ENCODE data around the gene PLEKHF1. TPM values are rescaled to one million over a fixed set of nuclear protein-coding genes. Genes with fewer than 3 reads are reported as not detected.

Gene PLEKHF1
- total and polyA plus RNA-seq, 2 of the 13 experiments (the other 11 are each of a cell fraction or from before 2014, with no cell fraction given), result 2.9 to 3.8 TPM

GRCh38 chr19:29665215-29665825 is at the start of gene PLEKHF1 (continued):
- no peak for TF ChIP-seq TFDP2 (CRISPR knock-in tag; IDR thresholded peaks at IDR 0.05)

GRCh38 chr19:29615891-29616425 is 49.3 kb upstream of the PLEKHF1 start:
- Histone ChIP-seq H3K9ac (ENCODE audit: insufficient read depth, low read depth, low read length) (no peak overlapping the region), H3K4me1 (ENCODE audit: insufficient read depth, low read length) (peaks cover 12% of the 10 kb centered on the region; the same call in 1 of the 2 replicates), H3K4me3 (replicated peaks in 1 of 3; ENCODE audit: insufficient read depth in 1 of 3, low read depth in 2 of 3, low read length in 3 of 3) (no peak overlapping the region), H3K36me3 (replicated peaks in 1 of 2; ENCODE audit: control insufficient read depth in 1 of 2, insufficient read depth in 2 of 2, low read length in 2 of 2) (peaks cover 20 to 40% of the 10 kb centered on the region in 2 experiments), H3K27me3 (ENCODE audit: control insufficient read depth in 1 of 2, insufficient read depth in 2 of 2, low read length in 2 of 2) (peaks cover 0 to 3% of the 10 kb centered on the region in 2 experiments; a peak in 2 of 5 replicates), H3K79me2 (ENCODE audit: insufficient read depth, low read length) (no peaks in the 10 kb centered on the region), H3K4me2 (ENCODE audit: low read depth, low read length) (no peak overlapping the region), H3K27ac (ENCODE audit: extremely low read length, insufficient read depth, low read length) (no peak overlapping the region), H2AFZ (ENCODE audit: low read length) (no peak overlapping the region), H4K20me1 (ENCODE audit: insufficient read depth, low read length) (no peaks in the 10 kb centered on the region), H3K9me3 (ENCODE audit: low read length) (no peaks in the 10 kb centered on the region)
- 0 out of 2 replicates have a peak, but pooled peaks have one; percentile 19 for TF ChIP-seq RBFOX2 (IDR thresholded peaks at IDR 0.05; ENCODE audit: low read depth, low read length)
- TF ChIP-seq MTF1 (CRISPR knock-in tag; IDR thresholded peaks at IDR 0.05), result no peak
- no peak for TF ChIP-seq ZSCAN9 (CRISPR knock-in tag; IDR thresholded peaks at IDR 0.05; ENCODE audit: borderline replicate concordance)
- TF ChIP-seq ZNF878 (CRISPR knock-in tag; IDR thresholded peaks at IDR 0.05), result no peak
- TF ChIP-seq SALL1 (CRISPR knock-in tag; IDR thresholded peaks at IDR 0.05), result no peak
- no peak for TF ChIP-seq ZSCAN12 (CRISPR knock-in tag; IDR thresholded peaks at IDR 0.05)
- no TSS peak for BruUV-seq (replicated peaks)
- DNase-seq (ENCODE audit: low spot score) (no peak), FAIRE-seq (no peak), ATAC-seq (no peak)
- WGBS (ENCODE audit: low lambda C conversion rate), result 100% methylated on average over 3 of the region's 10 CpGs
- ChIA-PET POLR2A (interaction anchor here (1.5 kb wide), 1 partner anchor 10 kb away, joined by 5 read pairs; the partner anchor contains the start of gene POP4), CTCF (ENCODE audit: low intra/inter-chr PET ratio, low total read pairs) (no interaction called here)
- in situ Hi-C loops (cut with HindIII; ENCODE audit: extremely low pct_ligation_motif_present, low pct_unique_long_range_greater_than_20kb), result no loop called here
- intact Hi-C loops (cut with micrococcal nuclease; ENCODE audit: unreplicated experiment), result no loop called here
